ENCODE measurements around the gene DENND1A. TPM values are rescaled to one million over a fixed set of nuclear protein-coding genes. Genes with fewer than 3 reads are reported as not detected.
"Not testable (repeated sequence)": the region's sequence is repeated elsewhere in the genome, so short reads cannot be mapped to it uniquely, and the experiment has no call there.

Gene DENND1A
- total RNA-seq, 4 donors from 2014 or later, result 19.2 to 26.9 (median 24.0) TPM

DNA sequence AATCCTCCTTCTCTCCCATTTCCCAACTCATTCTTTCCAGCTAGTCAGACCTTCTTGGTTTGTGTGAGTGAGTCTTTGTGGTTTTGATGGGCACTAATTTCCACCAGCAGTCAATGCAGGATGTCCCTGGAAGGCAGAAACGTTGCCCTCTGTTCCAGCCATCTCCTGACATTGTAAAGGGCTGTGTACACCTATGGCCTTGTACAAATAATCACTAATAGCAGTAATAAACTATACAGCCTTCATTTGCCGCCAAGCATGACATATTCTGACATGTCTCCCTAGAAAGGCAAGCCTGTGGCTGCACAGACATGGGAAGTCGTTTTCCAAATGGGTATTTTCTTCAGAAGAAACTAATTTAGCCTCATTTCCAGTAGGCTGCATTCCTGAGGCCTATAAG is 18.4 kb upstream of the DENND1A start:
- intact Hi-C loops (cut with DNase I), result no loop called here
- no peaks in the 10 kb centered on the region for H3K36me3 ChIP-seq
- H3K4me1 ChIP-seq, result no peaks in the 10 kb centered on the region
- no peak for TF ChIP-seq POLR2A (IDR thresholded peaks at IDR 0.05; ENCODE audit: low read depth)
- no peak for TF ChIP-seq EP300 (IDR thresholded peaks at IDR 0.05)
- TF ChIP-seq, protein P1, sequence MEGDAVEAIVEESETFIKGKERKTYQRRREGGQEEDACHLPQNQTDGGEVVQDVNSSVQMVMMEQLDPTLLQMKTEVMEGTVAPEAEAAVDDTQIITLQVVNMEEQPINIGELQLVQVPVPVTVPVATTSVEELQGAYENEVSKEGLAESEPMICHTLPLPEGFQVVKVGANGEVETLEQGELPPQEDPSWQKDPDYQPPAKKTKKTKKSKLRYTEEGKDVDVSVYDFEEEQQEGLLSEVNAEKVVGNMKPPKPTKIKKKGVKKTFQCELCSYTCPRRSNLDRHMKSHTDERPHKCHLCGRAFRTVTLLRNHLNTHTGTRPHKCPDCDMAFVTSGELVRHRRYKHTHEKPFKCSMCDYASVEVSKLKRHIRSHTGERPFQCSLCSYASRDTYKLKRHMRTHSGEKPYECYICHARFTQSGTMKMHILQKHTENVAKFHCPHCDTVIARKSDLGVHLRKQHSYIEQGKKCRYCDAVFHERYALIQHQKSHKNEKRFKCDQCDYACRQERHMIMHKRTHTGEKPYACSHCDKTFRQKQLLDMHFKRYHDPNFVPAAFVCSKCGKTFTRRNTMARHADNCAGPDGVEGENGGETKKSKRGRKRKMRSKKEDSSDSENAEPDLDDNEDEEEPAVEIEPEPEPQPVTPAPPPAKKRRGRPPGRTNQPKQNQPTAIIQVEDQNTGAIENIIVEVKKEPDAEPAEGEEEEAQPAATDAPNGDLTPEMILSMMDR (IDR thresholded peaks at IDR 0.05), result no peak
- no peaks in the 10 kb centered on the region for H3K27me3 ChIP-seq
- no peak overlapping the region for H3K27ac ChIP-seq (replicated peaks in 1 of 4)
- WGBS, result 74% methylated on average over 3 of the region's 3 CpGs
- no peaks in the 10 kb centered on the region for H3K9me3 ChIP-seq
- no peak overlapping the region for H3K4me3 ChIP-seq
- DNase-seq (ENCODE audit: extremely low spot score), result no peak

DNA sequence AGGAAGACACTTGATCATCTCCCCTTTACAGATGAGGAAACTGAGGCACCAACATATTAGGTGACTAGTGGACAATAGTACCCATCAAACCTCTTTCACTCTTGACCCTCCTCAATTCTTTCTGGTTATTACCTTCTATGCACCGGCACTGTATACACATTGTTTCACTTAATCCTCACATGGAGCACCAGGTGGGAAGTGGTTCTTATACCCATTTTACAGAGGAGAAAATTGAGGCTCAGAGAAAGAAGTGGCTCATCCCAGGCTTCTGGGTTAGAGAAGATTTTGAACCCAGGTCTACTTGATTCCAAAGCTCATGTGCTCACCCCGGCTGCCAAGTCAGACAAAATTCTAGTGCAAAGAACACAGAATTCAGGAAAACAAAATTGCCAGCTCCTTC is 17.4 kb upstream of the DENND1A start:
- TF ChIP-seq POLR2AphosphoS5 (IDR thresholded peaks at IDR 0.05), result no peak
- TF ChIP-seq POLR2A (IDR thresholded peaks at IDR 0.05; ENCODE audit: low read depth), result no peak
- no peak for TF ChIP-seq EP300 (IDR thresholded peaks at IDR 0.05)
- TF ChIP-seq, protein P1 (IDR thresholded peaks at IDR 0.05), result no peak
- Histone ChIP-seq H3K27ac (replicated peaks in 1 of 4) (no peak overlapping the region), H3K4me3 (no peak overlapping the region), H3K36me3 (no peaks in the 10 kb centered on the region), H3K9me3 (no peaks in the 10 kb centered on the region), H3K27me3 (peaks cover 0 to 9% (median 0%) of the 10 kb centered on the region in 4 donors), H3K4me1 (no peaks in the 10 kb centered on the region)
- intact Hi-C loops (cut with DNase I), result no loop called here
- DNase-seq (ENCODE audit: extremely low spot score), result no peak
- WGBS, result 95% methylated on average over 2 of the region's 2 CpGs

DNA sequence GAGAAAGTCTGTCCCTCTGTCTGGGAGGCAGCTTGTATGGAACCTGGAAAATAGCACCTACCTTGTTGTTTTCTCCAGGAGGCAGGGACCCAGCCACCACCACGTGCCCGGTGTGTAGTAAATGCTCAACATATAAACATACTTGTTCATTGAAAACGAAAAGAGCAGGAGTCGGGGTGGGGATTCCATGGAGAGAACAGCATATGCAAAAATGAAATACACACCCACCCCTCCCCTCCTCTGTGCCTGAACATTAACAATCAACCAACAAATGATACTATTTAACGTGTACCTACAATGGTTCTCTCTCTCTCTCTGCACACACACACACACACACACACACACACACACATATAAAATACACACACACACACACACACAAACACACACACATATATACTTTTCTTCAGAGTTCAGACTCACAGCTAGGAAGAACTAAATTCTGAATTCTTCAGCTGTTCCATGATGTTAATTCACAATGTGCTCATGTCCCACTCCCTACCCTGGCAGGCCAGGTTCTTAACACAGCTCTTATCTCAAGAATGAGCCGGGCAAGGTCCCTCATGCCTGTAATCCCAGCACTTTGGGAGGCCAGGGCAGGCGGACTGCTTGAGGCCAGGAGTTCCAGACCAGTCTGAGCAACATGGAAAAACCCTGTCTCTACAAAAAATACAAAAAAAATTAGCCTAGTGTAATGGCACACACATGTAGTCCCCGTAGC is 16.3 kb upstream of the DENND1A start:
- TF ChIP-seq EP300 (IDR thresholded peaks at IDR 0.05), result no peak
- TF ChIP-seq, protein P1 (IDR thresholded peaks at IDR 0.05), result no peak
- TF ChIP-seq POLR2A (IDR thresholded peaks at IDR 0.05; ENCODE audit: low read depth), result no peak
- no peak for TF ChIP-seq POLR2AphosphoS5 (IDR thresholded peaks at IDR 0.05)
- Histone ChIP-seq H3K36me3 (no peaks in the 10 kb centered on the region), H3K27ac (replicated peaks in 1 of 4) (no peak overlapping the region), H3K4me1 (no peaks in the 10 kb centered on the region), H3K4me3 (no peak overlapping the region), H3K27me3 (peaks cover 0 to 11% (median 0%) of the 10 kb centered on the region in 4 donors), H3K9me3 (no peaks in the 10 kb centered on the region)
- no peak for DNase-seq (ENCODE audit: extremely low spot score)
- 64% methylated on average over 8 of the region's 8 CpGs for WGBS
- intact Hi-C loops (cut with DNase I), result no loop called here

DNA sequence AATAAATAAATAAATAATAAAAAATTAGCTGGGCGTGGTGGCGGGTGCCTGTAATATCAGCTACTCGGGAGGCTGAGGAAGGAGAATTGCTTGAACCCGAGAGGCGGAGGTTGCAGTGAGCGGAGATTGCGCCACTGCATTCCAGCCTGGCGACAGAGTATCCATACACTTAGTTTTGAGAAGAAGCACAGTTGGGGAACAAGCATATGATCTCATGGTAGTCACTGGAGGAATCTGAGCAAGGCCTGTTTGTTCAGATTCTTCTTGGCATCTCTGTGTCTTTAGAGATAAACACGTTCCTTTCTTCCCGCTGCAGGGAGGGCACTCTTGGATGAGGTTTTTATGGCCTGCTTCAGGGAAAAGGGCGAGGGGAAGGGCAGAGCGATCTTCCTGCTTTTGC is 15.6 kb upstream of the DENND1A start:
- 93% methylated on average over 12 of the region's 12 CpGs for WGBS

DNA sequence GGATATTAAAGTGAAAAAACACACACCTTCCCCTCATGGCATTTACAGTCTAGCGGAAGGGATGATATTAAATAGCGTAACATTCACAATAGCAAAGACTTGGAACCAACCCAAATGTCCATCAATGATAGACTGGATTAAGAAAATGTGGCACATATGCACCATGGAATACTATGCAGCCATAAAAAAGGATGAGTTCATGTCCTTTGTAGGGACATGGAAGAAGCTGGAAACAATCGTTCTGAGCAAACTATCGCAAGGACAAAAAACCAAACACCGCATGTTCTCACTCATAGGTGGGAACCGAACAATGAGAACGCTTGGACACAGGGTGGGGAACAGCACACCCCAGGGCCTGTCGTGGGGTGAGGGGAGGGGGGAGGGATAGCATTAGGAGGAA is 14.5 kb upstream of the DENND1A start:
- H3K36me3 ChIP-seq; intact Hi-C loops (cut with DNase I); DNase-seq (ENCODE audit: extremely low spot score); H3K4me1 ChIP-seq; H3K4me3 ChIP-seq; H3K27ac ChIP-seq (replicated peaks in 1 of 4); H3K9me3 ChIP-seq: not testable (repeated sequence)
- WGBS, result 96% methylated on average over 8 of the region's 8 CpGs
- H3K27me3 ChIP-seq, result peaks cover 0 to 11% (median 0%) of the 10 kb centered on the region in 4 donors

More for the DNA sequence above, 15.6 kb upstream of the DENND1A start:
- TF ChIP-seq EP300 (IDR thresholded peaks at IDR 0.05) (no peak), POLR2A (IDR thresholded peaks at IDR 0.05; ENCODE audit: low read depth) (no peak), POLR2AphosphoS5 (IDR thresholded peaks at IDR 0.05) (no peak)
- TF ChIP-seq, protein P1 (IDR thresholded peaks at IDR 0.05), result no peak
- Histone ChIP-seq H3K4me1 (no peaks in the 10 kb centered on the region), H3K27me3 (peaks cover 0 to 11% (median 0%) of the 10 kb centered on the region in 4 donors), H3K9me3 (no peaks in the 10 kb centered on the region), H3K36me3 (no peaks in the 10 kb centered on the region), H3K27ac (replicated peaks in 1 of 4) (no peak overlapping the region), H3K4me3 (no peak overlapping the region)
- intact Hi-C loops (cut with DNase I), result no loop called here
- no peak for DNase-seq (ENCODE audit: extremely low spot score)
